NB4 (cell line): ENCODE measurements around the gene KHNYN.

Experiments
- DNase-seq: peaks from one replicate; pipeline ENCODE4 v3.0.0; 2010; ENCODE audit warnings: low read depth
- H3K4me3 ChIP-seq: one replicate; pipeline ENCODE4 v1.5.1; 2011; ENCODE audit warnings: mild to moderate bottlenecking, low read depth, low read length, moderate library complexity
- CTCF ChIP-seq: IDR thresholded peaks from one replicate; pipeline ENCODE4 v1.5.1; 2012; ENCODE audit warnings: low read depth, low read length
- MAX ChIP-seq: IDR thresholded peaks from 2 replicates; pipeline ENCODE4 v1.6.1; 2011; ENCODE audit warnings: low read depth, low read length
- MYC ChIP-seq: IDR thresholded peaks from 2 replicates; pipeline ENCODE4 v1.6.1; 2011; ENCODE audit warnings: low read depth, low read length
- POLR2A ChIP-seq: IDR thresholded peaks from 2 replicates; pipeline ENCODE4 v1.6.1; 2011; ENCODE audit warnings: mild to moderate bottlenecking; ENCODE audit not compliant: insufficient read length; ENCODE audit errors: extremely low read depth

KHNYN gene

GRCh38 chr14:24431569-24432258 is 2.0 kb downstream of the KHNYN start:
- peak; percentile 95 for DNase-seq
- TF ChIP-seq CTCF (peak; percentile 96), POLR2A (no peak), MYC (no peak), MAX (peak; percentile 46)
- H3K4me3 ChIP-seq = peak overlapping the region; percentile 69

- H3K4me3 ChIP-seq = peak overlapping the region; percentile 28
- DNase-seq = no peak
- TF ChIP-seq MYC (no peak), POLR2A (no peak)
These were observed 2.7 kb downstream of the KHNYN start for GRCh38 chr14:24432259-24433131.

- DNase-seq = no peak
- H3K4me3 ChIP-seq = no peak overlapping the region
- TF ChIP-seq POLR2A (no peak), MYC (no peak), CTCF (no peak), MAX (no peak)
These were observed 4.3 kb downstream of the KHNYN start for GRCh38 chr14:24434036-24434435.

GRCh38 chr14:24434676-24435075 is 4.9 kb downstream of the KHNYN start:
- no peak for DNase-seq
- no peak overlapping the region for H3K4me3 ChIP-seq
- TF ChIP-seq MYC = no peak
- no peak for TF ChIP-seq MAX
- TF ChIP-seq POLR2A = no peak
- TF ChIP-seq CTCF = no peak

GRCh38 chr14:24435192-24435810 is 5.5 kb downstream of the KHNYN start:
- no peak for DNase-seq
- no peak overlapping the region for H3K4me3 ChIP-seq
- TF ChIP-seq MAX (no peak), POLR2A (no peak), MYC (no peak), CTCF (no peak)

- no peak for TF ChIP-seq CTCF
- no peak for TF ChIP-seq MYC
- TF ChIP-seq POLR2A = no peak
- TF ChIP-seq MAX = no peak
- DNase-seq = no peak
- no peak overlapping the region for H3K4me3 ChIP-seq
These were observed 6.2 kb downstream of the KHNYN start for GRCh38 chr14:24435998-24436354.
